Fibroblast of lung (primary cell): ENCODE measurements around the gene ZNF230. TPM values are rescaled to one million over a fixed set of nuclear protein-coding genes. Genes with fewer than 3 reads are reported as not detected.

Experiments used
- DNase-seq, 2 donors: peaks; one replicate each; pipeline versions ENCODE4 v3.0.0 to v3.0.0-alpha.2; 2010; ENCODE audit warnings: low read depth in 2 of 2
- H2AFZ ChIP-seq: 2 replicates; pipeline ENCODE4 v1.5.1; 2012; ENCODE audit warnings: low read length, control low read depth, inconsistent platforms
- H3K27ac ChIP-seq: 2 replicates; pipeline ENCODE4 v1.5.1; 2011; ENCODE audit warnings: low read length, control low read depth; ENCODE audit not compliant: insufficient read depth
- H3K27me3 ChIP-seq: 2 replicates; pipeline ENCODE4 v1.5.1; 2011; ENCODE audit warnings: mild to moderate bottlenecking, low read length; ENCODE audit not compliant: control insufficient read depth, insufficient read depth
- H3K36me3 ChIP-seq: 2 replicates; pipeline ENCODE4 v1.5.1; 2011; ENCODE audit warnings: low read length; ENCODE audit not compliant: control insufficient read depth, insufficient read depth
- H3K4me1 ChIP-seq: 2 replicates; pipeline ENCODE4 v1.5.1; 2011; ENCODE audit warnings: low read length; ENCODE audit not compliant: control insufficient read depth, insufficient read depth; ENCODE audit errors: extremely low read depth
- H3K4me2 ChIP-seq: 2 replicates; pipeline ENCODE4 v1.5.1; 2011; ENCODE audit warnings: low read length, control low read depth; ENCODE audit not compliant: insufficient read depth; ENCODE audit errors: extremely low read depth
- H3K4me3 ChIP-seq, 4 experiments: fragments of 200-600 bp in 1 of 4; sonication (generic) in 1 of 4; replicated peaks in 1 of 4; 2 replicates each; pipeline ENCODE4 v1.5.1; 2011 to 2016; ENCODE audit warnings: low read length in 4 of 4, low read depth in 3 of 4, mild to moderate bottlenecking in 3 of 4, control low read depth in 2 of 4, inconsistent platforms in 1 of 4, mixed read lengths in 1 of 4; ENCODE audit not compliant: insufficient read depth in 1 of 4; ENCODE audit errors: control extremely low read depth in 1 of 4
- H3K79me2 ChIP-seq: 2 replicates; pipeline ENCODE4 v1.5.1; 2012; ENCODE audit warnings: mild to moderate bottlenecking, low read length, inconsistent platforms; ENCODE audit not compliant: control insufficient read depth, insufficient read depth
- H3K9ac ChIP-seq: 2 replicates; pipeline ENCODE4 v1.5.1; 2011; ENCODE audit warnings: mild to moderate bottlenecking, low read length, control low read depth; ENCODE audit not compliant: insufficient read depth
- H3K9me3 ChIP-seq: 2 replicates; pipeline ENCODE4 v1.5.1; 2012; ENCODE audit warnings: low read depth, low read length; ENCODE audit not compliant: control insufficient read depth, insufficient read depth
- H4K20me1 ChIP-seq: 2 replicates; pipeline ENCODE4 v1.5.1; 2011; ENCODE audit warnings: low read length; ENCODE audit not compliant: control insufficient read depth, insufficient read depth; ENCODE audit errors: extremely low read depth
- EZH2 ChIP-seq: IDR thresholded peaks from 2 replicates; pipeline ENCODE4 v1.5.1; 2012; ENCODE audit warnings: low read length, control low read depth, mild to moderate bottlenecking; ENCODE audit errors: missing control alignments
- polyA plus RNA-seq, 2 donors: library from polyadenylated mRNA; depleted of rRNA in 1 of 2; stranded (reverse) in 1 of 2; unstranded in 1 of 2; fragments of >200 nt; gene quantifications; 2 replicates each; pipeline ENCODE4 v1.2.1, GENCODE V29; 2011 to 2012; ENCODE audit warnings: missing spikeins in 1 of 2
- total RNA-seq: library from RNA; depleted of rRNA; stranded (reverse); fragments of >200 nt; gene quantifications from 2 replicates; pipeline ENCODE4 v1.2.1, GENCODE V29; 2014
- TF ChIP-seq, protein P1 (sequence below), 2 donors: IDR thresholded peaks in 1 of 2; conservative IDR thresholded peaks in 1 of 2; 1 replicate in 1 of 2; 2 replicates in 1 of 2; pipeline ENCODE4 v1.5.1; 2011 to 2012; ENCODE audit warnings: low read length in 2 of 2, control low read depth in 1 of 2, inconsistent platforms in 1 of 2, low read depth in 1 of 2, mild to moderate bottlenecking in 1 of 2

The ZNF230 gene
- total and polyA plus RNA-seq, 2 donors (not counting 1 experiment from before 2014, with no cell fraction given) = 3.5 to 4.0 TPM

DNA sequence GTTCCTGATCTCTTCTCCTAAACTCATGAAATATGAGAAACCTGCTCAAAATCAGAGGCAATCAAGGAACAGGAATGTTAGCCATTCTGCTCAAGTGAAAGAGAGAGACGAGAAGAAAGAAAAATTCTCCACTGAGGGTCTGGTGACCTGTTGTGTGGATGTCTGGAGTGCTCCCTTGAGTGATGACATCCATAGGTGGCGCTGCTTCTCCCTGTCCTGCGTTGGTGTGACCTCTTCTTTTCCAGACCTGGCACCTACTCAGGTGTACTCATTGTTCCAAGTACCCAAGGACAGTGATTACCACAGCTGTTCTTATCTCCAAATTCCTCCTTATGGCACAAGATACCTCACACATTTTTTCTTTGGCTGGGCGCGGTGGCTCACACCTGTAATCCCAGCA lies 53.1 kb downstream of the ZNF230 start:
- Histone ChIP-seq H3K4me2 (no peak overlapping the region), H4K20me1 (no peaks in the 10 kb centered on the region), H2AFZ (no peak overlapping the region), H3K9ac (no peak overlapping the region), H3K4me3 (no peak overlapping the region), H3K27ac (no peak overlapping the region), H3K27me3 (no peaks in the 10 kb centered on the region), H3K9me3 (no peaks in the 10 kb centered on the region), H3K4me1 (no peaks in the 10 kb centered on the region), H3K36me3 (peaks cover 4% of the 10 kb centered on the region), H3K79me2 (no peaks in the 10 kb centered on the region)
- no peak for DNase-seq
- TF ChIP-seq, protein P1, sequence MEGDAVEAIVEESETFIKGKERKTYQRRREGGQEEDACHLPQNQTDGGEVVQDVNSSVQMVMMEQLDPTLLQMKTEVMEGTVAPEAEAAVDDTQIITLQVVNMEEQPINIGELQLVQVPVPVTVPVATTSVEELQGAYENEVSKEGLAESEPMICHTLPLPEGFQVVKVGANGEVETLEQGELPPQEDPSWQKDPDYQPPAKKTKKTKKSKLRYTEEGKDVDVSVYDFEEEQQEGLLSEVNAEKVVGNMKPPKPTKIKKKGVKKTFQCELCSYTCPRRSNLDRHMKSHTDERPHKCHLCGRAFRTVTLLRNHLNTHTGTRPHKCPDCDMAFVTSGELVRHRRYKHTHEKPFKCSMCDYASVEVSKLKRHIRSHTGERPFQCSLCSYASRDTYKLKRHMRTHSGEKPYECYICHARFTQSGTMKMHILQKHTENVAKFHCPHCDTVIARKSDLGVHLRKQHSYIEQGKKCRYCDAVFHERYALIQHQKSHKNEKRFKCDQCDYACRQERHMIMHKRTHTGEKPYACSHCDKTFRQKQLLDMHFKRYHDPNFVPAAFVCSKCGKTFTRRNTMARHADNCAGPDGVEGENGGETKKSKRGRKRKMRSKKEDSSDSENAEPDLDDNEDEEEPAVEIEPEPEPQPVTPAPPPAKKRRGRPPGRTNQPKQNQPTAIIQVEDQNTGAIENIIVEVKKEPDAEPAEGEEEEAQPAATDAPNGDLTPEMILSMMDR (conservative IDR thresholded peaks at IDR 0.05 in 1 of 2, IDR thresholded peaks at IDR 0.05 in 1 of 2; ENCODE audit: low read depth in 1 of 2, low read length in 2 of 2) = no peak
- TF ChIP-seq EZH2 = no peak

DNA sequence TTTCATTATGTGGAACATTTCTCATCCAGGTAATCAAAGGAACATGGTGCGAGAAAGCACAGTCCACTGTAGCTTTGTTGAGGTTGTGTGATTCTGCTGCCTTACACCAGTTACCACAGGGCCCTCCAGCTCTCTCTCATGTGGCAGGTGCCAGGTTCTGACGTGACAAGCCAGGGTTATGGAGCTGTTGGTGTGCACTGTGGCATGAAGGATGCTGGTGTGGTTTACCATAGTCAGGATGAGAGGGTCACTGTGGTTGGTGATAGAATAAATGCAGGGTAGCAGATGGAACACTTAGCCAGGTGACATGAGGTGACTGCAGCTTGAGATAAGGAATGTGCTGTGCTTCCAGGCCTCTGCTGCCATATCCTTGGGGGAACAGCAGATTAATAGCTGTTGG lies 56.5 kb downstream of the ZNF230 start:
- H3K4me2 ChIP-seq = no peak overlapping the region
- no peak for DNase-seq
- no peak overlapping the region for H2AFZ ChIP-seq
- peaks cover 7% of the 10 kb centered on the region for H3K36me3 ChIP-seq
- no peaks in the 10 kb centered on the region for H3K9me3 ChIP-seq
- no peaks in the 10 kb centered on the region for H4K20me1 ChIP-seq
- H3K4me3 ChIP-seq = no peak overlapping the region
- no peak overlapping the region for H3K27ac ChIP-seq
- H3K4me1 ChIP-seq = no peaks in the 10 kb centered on the region
- no peak overlapping the region for H3K9ac ChIP-seq
- H3K27me3 ChIP-seq = no peaks in the 10 kb centered on the region
- no peaks in the 10 kb centered on the region for H3K79me2 ChIP-seq
- TF ChIP-seq, protein P1 (conservative IDR thresholded peaks at IDR 0.05 in 1 of 2, IDR thresholded peaks at IDR 0.05 in 1 of 2; ENCODE audit: low read depth in 1 of 2, low read length in 2 of 2) = no peak
- TF ChIP-seq EZH2 = no peak

DNA sequence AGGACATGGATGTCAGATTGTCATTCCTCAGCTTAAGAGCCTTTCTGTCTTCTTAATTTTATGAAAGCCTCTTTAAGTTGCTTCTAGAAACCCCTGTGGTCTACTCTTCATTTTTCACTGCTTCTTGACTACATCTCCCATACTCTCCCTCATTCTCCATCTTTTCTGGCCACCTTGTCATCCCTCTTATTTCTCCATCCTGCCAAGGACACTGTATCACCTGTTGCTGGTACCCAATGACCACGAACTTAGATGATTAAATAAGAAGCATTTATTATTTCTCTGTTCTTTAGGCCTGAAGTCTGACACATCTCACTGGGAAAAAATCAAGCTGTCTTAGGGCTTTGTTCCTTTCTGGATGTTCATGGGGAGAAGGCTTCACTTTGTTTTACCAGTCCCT lies 58.3 kb downstream of the ZNF230 start:
- no peak for DNase-seq
- Histone ChIP-seq H3K27ac (no peak overlapping the region), H2AFZ (no peak overlapping the region), H3K4me3 (no peak overlapping the region), H4K20me1 (no peaks in the 10 kb centered on the region), H3K9ac (no peak overlapping the region), H3K27me3 (no peaks in the 10 kb centered on the region), H3K4me2 (no peak overlapping the region), H3K79me2 (no peaks in the 10 kb centered on the region), H3K36me3 (peaks cover 9% of the 10 kb centered on the region), H3K4me1 (no peaks in the 10 kb centered on the region), H3K9me3 (no peaks in the 10 kb centered on the region)
- TF ChIP-seq EZH2 = no peak
- TF ChIP-seq, protein P1 (conservative IDR thresholded peaks at IDR 0.05 in 1 of 2, IDR thresholded peaks at IDR 0.05 in 1 of 2; ENCODE audit: low read depth in 1 of 2, low read length in 2 of 2) = no peak

Other genes starting within 250 kb of the ZNF230 start
- gene SMG9, start 248.0 kb upstream of the ZNF230 start, total RNA-seq = 5.9 and 6.1 TPM in 2 replicates
- gene SMG9, start 248.0 kb upstream of the ZNF230 start, polyA plus RNA-seq = 6.0 and 10.2 TPM in 2 replicates
- 0.26 and 0.83 TPM in 2 replicates for gene KCNN4, start 222.0 kb upstream of the ZNF230 start, total RNA-seq
- 0.41 and 0.53 TPM in 2 replicates for gene KCNN4, start 222.0 kb upstream of the ZNF230 start, polyA plus RNA-seq
- 0.50 and 1.0 TPM in 2 replicates for gene LYPD5, start 200.5 kb upstream of the ZNF230 start, total RNA-seq
- gene LYPD5, start 200.5 kb upstream of the ZNF230 start, polyA plus RNA-seq = 0.12 and 0.37 TPM in 2 replicates
- gene ZNF283, start 175.6 kb upstream of the ZNF230 start, total RNA-seq = 12.8 and 15.2 TPM in 2 replicates
- 3.5 and 5.8 TPM in 2 replicates for gene ZNF283, start 175.6 kb upstream of the ZNF230 start, polyA plus RNA-seq
- gene ZNF404, start 119.0 kb upstream of the ZNF230 start, total RNA-seq = 5.3 and 5.9 TPM in 2 replicates
- 2.0 and 3.8 TPM in 2 replicates for gene ZNF404, start 119.0 kb upstream of the ZNF230 start, polyA plus RNA-seq
- gene ZNF45, start 67.7 kb upstream of the ZNF230 start, total RNA-seq = 18.5 and 22.1 TPM in 2 replicates
- gene ZNF45, start 67.7 kb upstream of the ZNF230 start, polyA plus RNA-seq = 11.6 and 13.2 TPM in 2 replicates
- 8.5 and 15.2 TPM in 2 replicates for gene ZNF221, start 51.7 kb upstream of the ZNF230 start, total RNA-seq
- 2.3 and 2.4 TPM in 2 replicates for gene ZNF221, start 51.7 kb upstream of the ZNF230 start, polyA plus RNA-seq
- 9.0 and 12.2 TPM in 2 replicates for gene ZNF155, start 18.8 kb upstream of the ZNF230 start, total RNA-seq
- 5.6 and 7.4 TPM in 2 replicates for gene ZNF155, start 18.8 kb upstream of the ZNF230 start, polyA plus RNA-seq
- 12.1 and 13.0 TPM in 2 replicates for gene ZNF222, start 22.4 kb downstream of the ZNF230 start, total RNA-seq
- gene ZNF222, start 22.4 kb downstream of the ZNF230 start, polyA plus RNA-seq = 4.3 and 6.0 TPM in 2 replicates
- 4.6 and 5.3 TPM in 2 replicates for gene ZNF223, start 49.1 kb downstream of the ZNF230 start, total RNA-seq
- 4.3 TPM in 2 replicates for gene ZNF223, start 49.1 kb downstream of the ZNF230 start, polyA plus RNA-seq
- 3.3 and 4.0 TPM in 2 replicates for gene ZNF284, start 69.2 kb downstream of the ZNF230 start, total RNA-seq
- 1.2 and 2.7 TPM in 2 replicates for gene ZNF284, start 69.2 kb downstream of the ZNF230 start, polyA plus RNA-seq
- 31.1 and 37.0 TPM in 2 replicates for gene ZNF224, start 91.4 kb downstream of the ZNF230 start, total RNA-seq
- 8.8 and 12.4 TPM in 2 replicates for gene ZNF224, start 91.4 kb downstream of the ZNF230 start, polyA plus RNA-seq
- gene ZNF225, start 110.4 kb downstream of the ZNF230 start, total RNA-seq = 8.2 and 10.2 TPM in 2 replicates
- 2.2 and 3.1 TPM in 2 replicates for gene ZNF225, start 110.4 kb downstream of the ZNF230 start, polyA plus RNA-seq
- 13.9 and 15.9 TPM in 2 replicates for gene ZNF234, start 138.6 kb downstream of the ZNF230 start, total RNA-seq
- 3.4 and 5.7 TPM in 2 replicates for gene ZNF234, start 138.6 kb downstream of the ZNF230 start, polyA plus RNA-seq
- 17.5 and 30.7 TPM in 2 replicates for gene ZNF226, start 162.1 kb downstream of the ZNF230 start, total RNA-seq
- 18.8 and 21.4 TPM in 2 replicates for gene ZNF226, start 162.1 kb downstream of the ZNF230 start, polyA plus RNA-seq
- 27.7 and 32.0 TPM in 2 replicates for gene ZNF227, start 209.6 kb downstream of the ZNF230 start, total RNA-seq
- 8.3 and 9.9 TPM in 2 replicates for gene ZNF227, start 209.6 kb downstream of the ZNF230 start, polyA plus RNA-seq